Nephron progenitor cell (in vitro differentiated cells): Measurements from ENCODE around the gene PLEKHG2.

Experiments
- DNase-seq: peaks from one replicate; pipeline ENCODE4 v3.0.0; 2021
- H3K27ac Mint-ChIP-seq: 2 replicates; pipeline ENCODE4 v1.8.0; 2021; ENCODE audit warnings: mild to moderate bottlenecking, moderate library complexity, mixed read lengths
- H3K27me3 Mint-ChIP-seq: 2 replicates; pipeline ENCODE4 v1.8.0; 2021; ENCODE audit warnings: mild to moderate bottlenecking, low read depth, mixed read lengths; ENCODE audit not compliant: poor library complexity
- H3K36me3 Mint-ChIP-seq: 2 replicates; pipeline ENCODE4 v1.8.0; 2021; ENCODE audit warnings: low read depth, mixed read lengths
- H3K4me1 Mint-ChIP-seq: 2 replicates; pipeline ENCODE4 v1.8.0; 2021; ENCODE audit warnings: mixed read lengths
- H3K4me3 Mint-ChIP-seq: 2 replicates; pipeline ENCODE4 v1.8.0; 2021; ENCODE audit warnings: mild to moderate bottlenecking, moderate library complexity, mixed read lengths
- H3K9me3 Mint-ChIP-seq: 2 replicates; pipeline ENCODE4 v1.8.0; 2021; ENCODE audit warnings: mild to moderate bottlenecking, moderate library complexity, mixed read lengths
- TF ChIP-seq, protein P1 (sequence below): fragments of 200-600 bp; sonication (generic); IDR thresholded peaks from 2 replicates; pipeline ENCODE4 v1.5.0; 2021; ENCODE audit warnings: antibody characterized with exemption

PLEKHG2 gene

GRCh38 chr19:39379865-39380396, 32.5 kb upstream of the PLEKHG2 start:
- no peaks in the 10 kb centered on the region for H3K9me3 Mint-ChIP-seq
- DNase-seq, result no peak
- TF ChIP-seq, protein P1, sequence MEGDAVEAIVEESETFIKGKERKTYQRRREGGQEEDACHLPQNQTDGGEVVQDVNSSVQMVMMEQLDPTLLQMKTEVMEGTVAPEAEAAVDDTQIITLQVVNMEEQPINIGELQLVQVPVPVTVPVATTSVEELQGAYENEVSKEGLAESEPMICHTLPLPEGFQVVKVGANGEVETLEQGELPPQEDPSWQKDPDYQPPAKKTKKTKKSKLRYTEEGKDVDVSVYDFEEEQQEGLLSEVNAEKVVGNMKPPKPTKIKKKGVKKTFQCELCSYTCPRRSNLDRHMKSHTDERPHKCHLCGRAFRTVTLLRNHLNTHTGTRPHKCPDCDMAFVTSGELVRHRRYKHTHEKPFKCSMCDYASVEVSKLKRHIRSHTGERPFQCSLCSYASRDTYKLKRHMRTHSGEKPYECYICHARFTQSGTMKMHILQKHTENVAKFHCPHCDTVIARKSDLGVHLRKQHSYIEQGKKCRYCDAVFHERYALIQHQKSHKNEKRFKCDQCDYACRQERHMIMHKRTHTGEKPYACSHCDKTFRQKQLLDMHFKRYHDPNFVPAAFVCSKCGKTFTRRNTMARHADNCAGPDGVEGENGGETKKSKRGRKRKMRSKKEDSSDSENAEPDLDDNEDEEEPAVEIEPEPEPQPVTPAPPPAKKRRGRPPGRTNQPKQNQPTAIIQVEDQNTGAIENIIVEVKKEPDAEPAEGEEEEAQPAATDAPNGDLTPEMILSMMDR, result no peak
- H3K4me3 Mint-ChIP-seq, result no peak overlapping the region
- H3K36me3 Mint-ChIP-seq, result peaks cover 74% of the 10 kb centered on the region
- no peaks in the 10 kb centered on the region for H3K4me1 Mint-ChIP-seq
- H3K27ac Mint-ChIP-seq, result no peak overlapping the region
- H3K27me3 Mint-ChIP-seq, result no peaks in the 10 kb centered on the region

GRCh38 chr19:39380521-39381502, 31.7 kb upstream of the PLEKHG2 start:
- no peak overlapping the region for H3K27ac Mint-ChIP-seq

DNA sequence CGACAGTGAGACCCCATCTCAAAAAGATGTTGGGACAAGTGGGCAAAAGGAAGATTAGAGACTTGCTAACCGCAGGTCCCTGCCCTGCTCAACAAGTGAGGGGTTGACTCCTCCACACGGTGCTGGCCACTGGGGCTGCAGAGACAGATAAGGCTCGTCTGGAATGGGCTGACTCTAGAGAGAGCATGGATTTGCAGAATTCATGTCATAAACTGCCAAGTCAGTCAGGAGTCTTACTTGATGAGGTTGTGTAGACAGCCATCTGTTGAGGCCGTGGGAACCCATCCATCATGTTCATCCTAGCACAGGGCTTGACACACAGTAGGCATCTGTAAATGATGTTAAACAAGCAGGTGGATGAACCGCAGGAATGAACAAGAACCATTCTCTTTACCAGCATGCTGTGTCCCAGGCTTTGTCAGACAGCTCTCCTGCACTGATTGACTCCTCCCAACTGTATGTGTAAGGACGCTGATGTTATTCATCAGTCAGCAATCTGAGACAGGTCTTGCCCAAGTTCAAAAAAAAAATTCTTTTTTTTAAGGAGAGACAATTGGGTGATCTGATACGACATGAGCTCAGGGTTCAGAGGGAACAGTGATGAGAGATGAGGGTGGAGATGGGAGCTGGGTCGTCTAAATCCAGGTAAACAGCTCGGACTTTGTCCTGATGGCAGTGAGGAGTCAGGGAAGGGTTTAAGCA, 30.4 kb upstream of the PLEKHG2 start:
- Mint-ChIP-seq H3K36me3 (peaks cover 77% of the 10 kb centered on the region), H3K27ac (peak overlapping the region; percentile 21), H3K4me3 (no peak overlapping the region), H3K9me3 (no peaks in the 10 kb centered on the region), H3K4me1 (no peaks in the 10 kb centered on the region), H3K27me3 (no peaks in the 10 kb centered on the region)
- no peak for DNase-seq
- TF ChIP-seq, protein P1, result no peak

More at GRCh38 chr19:39380521-39381502, 31.7 kb upstream of the PLEKHG2 start:
- H3K36me3 Mint-ChIP-seq, result peaks cover 79% of the 10 kb centered on the region
- H3K27me3 Mint-ChIP-seq, result no peaks in the 10 kb centered on the region
- no peak for DNase-seq
- no peaks in the 10 kb centered on the region for H3K9me3 Mint-ChIP-seq
- H3K4me1 Mint-ChIP-seq, result no peaks in the 10 kb centered on the region
- H3K4me3 Mint-ChIP-seq, result no peak overlapping the region
- TF ChIP-seq, protein P1, result no peak

DNA sequence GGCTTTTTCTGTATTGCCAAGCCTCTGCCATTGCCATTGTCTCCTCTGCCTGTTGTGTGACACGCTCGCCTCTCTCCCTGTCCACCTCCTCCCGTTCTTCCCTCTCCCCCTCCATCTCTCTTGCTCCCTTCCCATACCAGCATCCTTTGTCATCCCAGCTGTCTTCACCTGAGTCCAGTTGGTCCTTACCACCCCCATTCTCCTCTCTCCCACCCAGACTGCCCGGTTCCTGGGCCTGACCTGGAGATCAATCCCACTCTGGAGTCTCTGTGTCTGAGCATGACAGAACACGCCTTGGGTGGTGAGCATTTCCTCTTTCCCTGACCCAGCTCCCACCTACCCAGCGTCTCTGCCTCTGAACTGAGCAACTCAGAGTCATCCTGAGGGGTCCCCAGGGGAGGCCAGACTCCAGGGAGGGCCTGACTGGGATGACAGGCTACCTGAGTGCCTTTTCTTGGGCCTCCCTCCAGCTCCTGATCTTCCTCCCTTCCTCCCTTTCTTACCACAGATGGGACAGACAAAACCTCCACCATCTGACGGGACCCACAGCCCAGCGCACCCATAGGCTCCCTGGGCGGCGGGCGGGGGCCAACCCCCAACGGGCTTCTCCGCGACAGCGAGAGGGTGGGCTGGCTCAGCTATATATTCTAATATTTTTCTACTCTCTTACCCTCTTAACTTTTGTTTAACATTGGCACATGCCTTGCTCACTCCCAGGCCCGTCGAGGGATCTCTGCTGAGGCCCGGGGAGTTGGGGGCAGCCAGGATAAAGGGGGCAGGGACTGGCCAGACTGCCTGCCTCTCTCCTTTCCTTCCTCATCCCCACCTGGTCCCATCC, 29.3 kb upstream of the PLEKHG2 start:
- Mint-ChIP-seq H3K4me3 (no peak overlapping the region), H3K4me1 (no peaks in the 10 kb centered on the region), H3K27me3 (no peaks in the 10 kb centered on the region), H3K9me3 (no peaks in the 10 kb centered on the region), H3K27ac (peak overlapping the region; percentile 73), H3K36me3 (peaks cover 72% of the 10 kb centered on the region)
- TF ChIP-seq, protein P1, result no peak
- no peak for DNase-seq

- Mint-ChIP-seq H3K4me3 (no peak overlapping the region), H3K27ac (peak overlapping the region; percentile 98), H3K9me3 (no peaks in the 10 kb centered on the region), H3K4me1 (peaks cover 8% of the 10 kb centered on the region), H3K27me3 (no peaks in the 10 kb centered on the region), H3K36me3 (peaks cover 71% of the 10 kb centered on the region)
- DNase-seq, result no peak
- TF ChIP-seq, protein P1, result no peak
Measured at GRCh38 chr19:39384839-39385568, 27.5 kb upstream of the PLEKHG2 start.
